ENCODE results near the gene FBP1.

- TF ChIP-seq ARNTL (CRISPR knock-in tag; IDR thresholded peaks at IDR 0.05; ENCODE audit: borderline replicate concordance, low read depth), result no peak
- no peak for TF ChIP-seq ZFP30 (CRISPR knock-in tag; IDR thresholded peaks at IDR 0.05)
- TF ChIP-seq ZFP3 (CRISPR knock-in tag; IDR thresholded peaks at IDR 0.05), result no peak
- TF ChIP-seq CSDC2 (CRISPR knock-in tag; IDR thresholded peaks at IDR 0.05), result no peak
- no peak for TF ChIP-seq POU6F1 (CRISPR knock-in tag; IDR thresholded peaks at IDR 0.05; ENCODE audit: borderline replicate concordance, low read depth)
- TF ChIP-seq PATZ1 (CRISPR knock-in tag; IDR thresholded peaks at IDR 0.05; ENCODE audit: borderline replicate concordance), result no peak
- no peak for TF ChIP-seq PPARA (CRISPR knock-in tag; IDR thresholded peaks at IDR 0.05; ENCODE audit: borderline replicate concordance)
These were observed 24.3 kb upstream of the FBP1 start for GRCh38 chr9:94663640-94664039.

All from SK-N-SH treated with all-trans-retinoic acid at 6 μM for 48 hours (cell line).